Gastroesophageal sphincter (tissue), 4 donors: Measurements from ENCODE around the gene ADGRL1. TPM values are rescaled to one million over a fixed set of nuclear protein-coding genes. Genes with fewer than 3 reads are reported as not detected.

Experiments used
- ATAC-seq: fragments of 150-250 bp; one replicate; pipeline ENCODE4 v1.9.1; 2016; ENCODE audit warnings: mild to moderate bottlenecking, moderate library complexity
- H3K27ac ChIP-seq, 4 donors: fragments of 200-600 bp; sonication (generic) in 3 of 4; 1 replicate in 3 of 4; 2 replicates in 1 of 4; pipeline ENCODE4 v1.5.1; 2016 to 2019
- H3K27me3 ChIP-seq: fragments of 200-600 bp; sonication (generic); one replicate; pipeline ENCODE4 v1.5.1; 2019
- H3K36me3 ChIP-seq, 2 donors: fragments of 200-600 bp; sonication (generic); one replicate each; pipeline ENCODE4 v1.5.1; 2019; ENCODE audit warnings: control low read depth in 1 of 2
- H3K4me1 ChIP-seq, 3 donors: fragments of 200-600 bp; sonication (generic); 1 replicate in 2 of 3; 2 replicates in 1 of 3; pipeline ENCODE4 v1.5.1; 2016 to 2019; ENCODE audit warnings: control low read depth in 2 of 3
- H3K4me3 ChIP-seq, 2 donors: fragments of 200-600 bp; sonication (generic); one replicate each; pipeline ENCODE4 v1.5.1; 2019; ENCODE audit warnings: mild to moderate bottlenecking in 1 of 2, moderate library complexity in 1 of 2
- H3K9me3 ChIP-seq, 3 donors: fragments of 200-600 bp; sonication (generic); one replicate each; pipeline ENCODE4 v1.5.1; 2017 to 2019; ENCODE audit warnings: control low read depth in 2 of 3
- EP300 ChIP-seq: sonication (generic); formaldehyde crosslinking; IDR thresholded peaks from one replicate; pipeline ENCODE4 v1.6.1; 2017; ENCODE audit warnings: antibody characterized with exemption, mild to moderate bottlenecking
- POLR2A ChIP-seq, 2 donors: fragments of 450-650 bp; IDR thresholded peaks; one replicate each; pipeline ENCODE4 v1.6.1; 2017; ENCODE audit warnings: antibody characterized with exemption in 2 of 2, mild to moderate bottlenecking in 2 of 2, moderate library complexity in 1 of 2
- POLR2AphosphoS5 ChIP-seq: sonication (generic); formaldehyde crosslinking; IDR thresholded peaks from one replicate; pipeline ENCODE4 v1.6.1; 2017; ENCODE audit warnings: antibody characterized with exemption
- WGBS, 2 donors: methylation state at CpG; one replicate each; pipeline ENCODE4 v1.1.5; 2018; ENCODE audit warnings: low coverage in 1 of 2; 5-methylcytosine and 5-hydroxymethylcytosine counted together
- total RNA-seq, 4 donors: library from RNA; depleted of rRNA; stranded (reverse); fragments of >200 nt; gene quantifications; one replicate each; pipeline ENCODE4 v1.1.0, GENCODE V29; 2016
- TF ChIP-seq, protein P1 (sequence below), 4 experiments: fragments of 200-600 bp in 2 of 4; fragments of 450-650 bp in 2 of 4; sonication (generic) in 1 of 4; IDR thresholded peaks; one replicate each; pipeline ENCODE4 v1.5.1; 2017 to 2019; ENCODE audit warnings: antibody characterized with exemption in 4 of 4, mild to moderate bottlenecking in 2 of 4, moderate library complexity in 2 of 4

The ADGRL1 gene
- total RNA-seq, 4 donors from 2014 or later, result 13.3 to 47.9 (median 21.1) TPM

DNA sequence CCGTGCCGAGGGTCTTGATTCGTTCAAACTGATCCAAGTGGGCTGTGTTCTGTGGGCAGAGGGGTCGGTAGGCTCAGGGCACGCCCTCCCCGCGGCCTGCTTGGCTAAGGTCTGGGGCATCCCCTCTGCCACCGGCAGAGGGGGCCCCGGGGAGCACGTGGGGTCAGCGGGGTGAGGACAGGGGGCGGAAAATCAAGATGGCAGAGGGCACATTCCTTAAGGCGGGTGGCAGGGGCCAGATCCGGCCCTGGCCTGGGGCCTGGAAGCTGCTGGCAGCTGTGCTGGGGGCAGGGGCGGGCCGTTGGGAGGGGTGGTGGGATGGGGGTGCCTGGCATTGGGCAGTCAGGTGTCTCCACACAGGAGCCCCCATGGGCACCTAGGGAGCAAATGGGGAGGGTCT, 99.1 kb downstream of the ADGRL1 start:
- TF ChIP-seq EP300, result no peak
- H3K4me3 ChIP-seq, result no peak overlapping the region
- peaks cover 0 to 56% of the 10 kb centered on the region in 2 donors for H3K36me3 ChIP-seq
- H3K27ac ChIP-seq, result peak overlapping the region; percentile 64 to 92 (median 82)
- peak; percentile 25 for ATAC-seq
- H3K27me3 ChIP-seq, result no peaks in the 10 kb centered on the region
- H3K4me1 ChIP-seq, result peaks cover 0 to 50% (median 16%) of the 10 kb centered on the region in 3 donors
- WGBS, 2 donors, result 83% methylated on average over 2 of the region's 16 CpGs; no CpG with 5 or more reads in 1 of the 2 donors
- no peaks in the 10 kb centered on the region for H3K9me3 ChIP-seq

DNA sequence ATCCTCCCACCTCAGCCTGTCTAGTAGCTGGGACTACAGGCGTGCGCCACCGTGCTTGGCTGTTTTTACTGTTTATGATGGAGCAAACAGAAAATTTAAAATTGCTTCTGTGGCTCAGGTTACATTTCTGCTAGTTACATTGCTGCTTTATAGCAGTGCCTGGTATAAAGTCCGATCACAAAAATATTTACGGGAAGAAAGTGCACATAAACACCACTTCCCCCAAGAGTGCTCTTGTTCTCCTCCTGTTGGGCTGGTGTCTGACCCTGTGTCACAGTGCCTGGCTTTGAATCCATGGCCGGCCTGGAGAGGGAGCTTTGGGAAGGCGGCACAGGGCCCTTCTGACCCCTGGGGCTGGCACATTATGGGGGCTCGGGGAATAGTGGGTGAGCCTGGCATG, 100.3 kb downstream of the ADGRL1 start:
- no peak for TF ChIP-seq POLR2AphosphoS5
- no peak for TF ChIP-seq POLR2A (IDR thresholded peaks at IDR 0.05)
- TF ChIP-seq, protein P1, sequence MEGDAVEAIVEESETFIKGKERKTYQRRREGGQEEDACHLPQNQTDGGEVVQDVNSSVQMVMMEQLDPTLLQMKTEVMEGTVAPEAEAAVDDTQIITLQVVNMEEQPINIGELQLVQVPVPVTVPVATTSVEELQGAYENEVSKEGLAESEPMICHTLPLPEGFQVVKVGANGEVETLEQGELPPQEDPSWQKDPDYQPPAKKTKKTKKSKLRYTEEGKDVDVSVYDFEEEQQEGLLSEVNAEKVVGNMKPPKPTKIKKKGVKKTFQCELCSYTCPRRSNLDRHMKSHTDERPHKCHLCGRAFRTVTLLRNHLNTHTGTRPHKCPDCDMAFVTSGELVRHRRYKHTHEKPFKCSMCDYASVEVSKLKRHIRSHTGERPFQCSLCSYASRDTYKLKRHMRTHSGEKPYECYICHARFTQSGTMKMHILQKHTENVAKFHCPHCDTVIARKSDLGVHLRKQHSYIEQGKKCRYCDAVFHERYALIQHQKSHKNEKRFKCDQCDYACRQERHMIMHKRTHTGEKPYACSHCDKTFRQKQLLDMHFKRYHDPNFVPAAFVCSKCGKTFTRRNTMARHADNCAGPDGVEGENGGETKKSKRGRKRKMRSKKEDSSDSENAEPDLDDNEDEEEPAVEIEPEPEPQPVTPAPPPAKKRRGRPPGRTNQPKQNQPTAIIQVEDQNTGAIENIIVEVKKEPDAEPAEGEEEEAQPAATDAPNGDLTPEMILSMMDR (IDR thresholded peaks at IDR 0.05), result no peak
- TF ChIP-seq EP300, result no peak
- H3K4me3 ChIP-seq, result no peak overlapping the region
- ATAC-seq, result no peak
- H3K9me3 ChIP-seq, result no peaks in the 10 kb centered on the region
- H3K27me3 ChIP-seq, result no peaks in the 10 kb centered on the region
- WGBS, 2 donors, result 69 to 88% methylated on average over 3 to 4 of the region's 8 CpGs
- peaks cover 0 to 42% (median 10%) of the 10 kb centered on the region in 3 donors for H3K4me1 ChIP-seq
- peaks cover 0 to 67% of the 10 kb centered on the region in 2 donors for H3K36me3 ChIP-seq
- H3K27ac ChIP-seq, result peak overlapping the region in 1 of 4 donors; percentile 82

DNA sequence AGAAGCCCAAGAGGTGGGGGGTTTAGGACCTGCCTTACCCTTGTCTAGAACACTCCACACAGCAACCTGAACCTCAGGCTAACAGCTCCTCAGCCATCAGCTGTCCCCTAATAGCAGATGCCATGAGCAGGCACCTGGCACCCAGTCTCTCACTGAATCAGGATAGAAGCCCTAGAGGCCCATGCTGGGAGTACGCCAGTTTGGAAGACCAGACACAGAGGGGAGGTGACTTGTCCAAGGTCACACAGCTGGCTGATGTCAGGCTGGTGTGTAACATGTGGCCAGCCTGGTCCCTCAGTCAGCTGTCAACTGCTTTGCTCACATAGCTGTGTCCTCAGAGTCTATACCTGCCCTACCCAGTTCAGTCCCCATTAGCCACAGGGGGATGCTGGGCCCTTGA, 102.7 kb downstream of the ADGRL1 start:
- WGBS, 2 donors, result no CpG with 5 or more reads among the region's 1 CpG
- TF ChIP-seq POLR2A (IDR thresholded peaks at IDR 0.05), result no peak
- no peak for TF ChIP-seq EP300
- TF ChIP-seq POLR2AphosphoS5, result no peak
- TF ChIP-seq, protein P1 (IDR thresholded peaks at IDR 0.05), result no peak
- Histone ChIP-seq H3K27me3 (no peaks in the 10 kb centered on the region), H3K27ac (no peak overlapping the region), H3K9me3 (no peaks in the 10 kb centered on the region), H3K4me1 (peaks cover 0 to 25% (median 10%) of the 10 kb centered on the region in 3 donors), H3K4me3 (no peak overlapping the region), H3K36me3 (peaks cover 0 to 91% of the 10 kb centered on the region in 2 donors)
- no peak for ATAC-seq

DNA sequence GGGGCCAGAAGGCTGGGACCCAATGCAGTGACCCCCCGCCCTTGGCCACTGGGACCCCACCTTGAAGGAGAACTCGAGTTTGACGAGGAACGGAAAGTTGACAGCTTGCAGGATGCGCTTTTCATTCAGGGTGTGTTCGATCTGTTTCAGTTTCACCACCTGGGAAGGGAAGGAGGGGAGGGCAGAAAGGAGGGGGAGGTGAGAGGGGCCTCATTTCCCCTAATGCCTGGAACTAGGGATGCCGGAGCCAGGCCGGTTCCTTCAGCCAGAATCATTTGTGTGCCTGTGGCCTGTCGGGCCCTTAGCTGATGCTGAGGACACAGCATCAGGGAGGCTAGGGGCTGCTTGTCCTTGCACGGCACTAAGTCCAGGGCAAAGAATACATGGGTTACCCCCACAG, 103.2 kb downstream of the ADGRL1 start:
- Histone ChIP-seq H3K4me1 (peaks cover 0 to 20% (median 6%) of the 10 kb centered on the region in 3 donors), H3K9me3 (no peaks in the 10 kb centered on the region), H3K27ac (no peak overlapping the region), H3K4me3 (no peak overlapping the region), H3K27me3 (no peaks in the 10 kb centered on the region), H3K36me3 (peaks cover 0 to 97% of the 10 kb centered on the region in 2 donors)
- TF ChIP-seq, protein P1 (IDR thresholded peaks at IDR 0.05), result no peak
- no peak for TF ChIP-seq POLR2AphosphoS5
- no peak for TF ChIP-seq EP300
- TF ChIP-seq POLR2A (IDR thresholded peaks at IDR 0.05), result no peak
- WGBS, 2 donors, result 82% methylated on average over 6 of the region's 10 CpGs; no CpG with 5 or more reads in 1 of the 2 donors
- no peak for ATAC-seq

DNA sequence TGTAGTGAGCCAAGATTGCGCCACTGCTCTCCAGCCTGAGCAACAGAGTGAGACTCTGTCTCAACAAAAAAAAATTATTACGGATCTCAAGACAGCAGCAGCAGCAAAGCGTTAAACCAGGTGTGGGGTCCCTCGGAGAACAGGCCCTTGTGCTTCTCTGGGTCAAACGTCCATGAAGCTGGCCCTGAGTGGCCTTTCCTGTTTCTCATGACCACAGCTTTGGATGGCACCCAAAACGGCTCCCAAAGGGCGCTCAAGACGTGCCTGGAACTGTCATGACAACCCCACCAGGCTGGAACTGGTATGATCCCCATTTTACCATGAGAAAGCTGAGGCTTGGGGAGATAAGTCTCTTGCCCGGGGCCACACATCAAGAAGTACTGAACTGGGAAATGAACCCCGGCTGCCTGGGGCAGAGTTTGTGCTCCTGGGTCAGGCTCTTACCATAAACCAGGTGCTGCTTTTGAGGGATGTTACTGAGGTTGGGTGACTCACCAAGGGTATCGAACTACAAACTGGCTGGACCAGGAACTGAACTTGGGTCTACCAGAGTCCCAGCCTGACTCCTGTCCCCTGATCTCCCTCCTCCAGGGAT, 103.8 kb downstream of the ADGRL1 start:
- H3K36me3 ChIP-seq, result peaks cover 0 to 100% of the 10 kb centered on the region in 2 donors
- H3K27me3 ChIP-seq, result no peaks in the 10 kb centered on the region
- TF ChIP-seq, protein P1 (IDR thresholded peaks at IDR 0.05), result no peak
- no peak for TF ChIP-seq EP300
- no peak for TF ChIP-seq POLR2AphosphoS5
- no peak for TF ChIP-seq POLR2A (IDR thresholded peaks at IDR 0.05)
- no peaks in the 10 kb centered on the region for H3K9me3 ChIP-seq
- WGBS, 2 donors, result 67 to 73% methylated on average over 6 to 7 of the region's 11 CpGs
- no peak for ATAC-seq
- H3K4me1 ChIP-seq, result peaks cover 0 to 14% (median under 1%) of the 10 kb centered on the region in 3 donors
- H3K27ac ChIP-seq, result no peak overlapping the region
- H3K4me3 ChIP-seq, result no peak overlapping the region
